Endothelial cell of umbilical vein (primary cell): ENCODE results near the gene GSTT4. TPM values are rescaled to one million over a fixed set of nuclear protein-coding genes. Genes with fewer than 3 reads are reported as not detected.

Experiments used
- BruUV-seq: library from RNA; stranded (reverse); fragments of 400-500 nt; replicated peaks from 2 replicates; lab custom pipeline; 2021; lab: Mats Ljungman, UMichigan
- CTCF ChIA-PET: fragments of 300-600, 350-600 bp; sonication (Branson Sonifier 250); formaldehyde crosslinking; loops from one replicate; lab custom pipeline; 2021; ENCODE audit warnings: antibody characterized with exemption, inconsistent platforms; lab: Charles Lee
- POLR2A ChIA-PET: fragments of 300-600, 350-600 bp; sonication (Branson Sonifier 250); formaldehyde crosslinking; loops from one replicate; lab custom pipeline; 2021; ENCODE audit warnings: antibody characterized with exemption, inconsistent platforms; lab: Charles Lee
- DNase-seq: peaks from one replicate; pipeline ENCODE4 v3.0.0-alpha.2; 2011; ENCODE audit warnings: low read depth, low spot score
- FAIRE-seq: peaks from 2 replicates; lab custom pipeline; 2011; peaks lifted over from hg19 to GRCh38; lab: Jason Lieb, UNC
- H2AFZ ChIP-seq: 2 replicates; pipeline ENCODE4 v1.6.0; 2012; ENCODE audit warnings: low read depth, low read length, control low read depth, inconsistent platforms
- H3K27ac ChIP-seq: 2 replicates; pipeline ENCODE4 v1.5.1; 2011; ENCODE audit warnings: low read depth, mild to moderate bottlenecking, control low read depth, low read length, moderate library complexity; ENCODE audit not compliant: insufficient read depth
- H3K27me3 ChIP-seq, 2 experiments: 2 replicates each; pipeline versions ENCODE4 v1.6.0 to v1.6.1; 2011; ENCODE audit warnings: low read length in 2 of 2, mixed read lengths in 1 of 2; ENCODE audit not compliant: control insufficient read depth in 2 of 2, insufficient read depth in 2 of 2
- H3K36me3 ChIP-seq, 2 experiments: 2 replicates in 1 of 2; 3 replicates in 1 of 2; pipeline ENCODE4 v1.5.1; 2011; ENCODE audit warnings: low read length in 2 of 2, mild to moderate bottlenecking in 1 of 2, moderate library complexity in 1 of 2; ENCODE audit not compliant: control insufficient read depth in 2 of 2, insufficient read depth in 2 of 2; ENCODE audit errors: extremely low read depth in 1 of 2
- H3K4me1 ChIP-seq: 3 replicates; pipeline ENCODE4 v1.5.1; 2011; ENCODE audit warnings: mild to moderate bottlenecking, low read length; ENCODE audit not compliant: control insufficient read depth, insufficient read depth; ENCODE audit errors: extremely low read depth
- H3K4me2 ChIP-seq: 2 replicates; pipeline ENCODE4 v1.6.1; 2011; ENCODE audit warnings: low read length, control low read depth, mixed read lengths; ENCODE audit not compliant: insufficient read depth
- H3K4me3 ChIP-seq, 3 experiments: fragments of 200-600 bp in 1 of 3; sonication (generic), shearing (Covaris generic) in 1 of 3; replicated peaks in 1 of 3; 2 replicates each; pipeline ENCODE4 v1.5.1; 2011 to 2016; ENCODE audit warnings: control low read depth in 3 of 3, low read length in 3 of 3, mild to moderate bottlenecking in 2 of 3, inconsistent platforms in 1 of 3, low read depth in 1 of 3, moderate library complexity in 1 of 3; ENCODE audit not compliant: insufficient read depth in 1 of 3
- H3K79me2 ChIP-seq: 2 replicates; pipeline ENCODE4 v1.6.0; 2012; ENCODE audit warnings: low read length, inconsistent platforms; ENCODE audit not compliant: control insufficient read depth, insufficient read depth
- H3K9ac ChIP-seq: replicated peaks from 2 replicates; pipeline ENCODE3; 2011; ENCODE audit warnings: low read length, control low read depth; ENCODE audit not compliant: insufficient read depth; ENCODE audit errors: extremely low read depth
- H3K9me1 ChIP-seq: replicated peaks from 3 replicates; pipeline ENCODE4 v1.6.0; 2011; ENCODE audit warnings: mild to moderate bottlenecking, low read length; ENCODE audit not compliant: control insufficient read depth, insufficient read depth; ENCODE audit errors: extremely low read depth
- H3K9me3 ChIP-seq: replicated peaks from 2 replicates; pipeline ENCODE4 v1.5.1; 2012; ENCODE audit warnings: low read length, inconsistent platforms; ENCODE audit not compliant: control insufficient read depth, insufficient read depth
- H4K20me1 ChIP-seq: replicated peaks from 2 replicates; pipeline ENCODE3; 2011; ENCODE audit warnings: mild to moderate bottlenecking, low read length; ENCODE audit not compliant: control insufficient read depth, insufficient read depth; ENCODE audit errors: extremely low read depth
- EZH2 ChIP-seq: IDR thresholded peaks from 2 replicates; pipeline ENCODE4 v1.6.1; 2012; ENCODE audit warnings: borderline replicate concordance, low read depth, mild to moderate bottlenecking, moderate library complexity, low read length, inconsistent platforms; ENCODE audit not compliant: severe bottlenecking
- FOS ChIP-seq: IDR thresholded peaks from 2 replicates; pipeline ENCODE4 v1.6.1; 2011; ENCODE audit warnings: mild to moderate bottlenecking, low read length, moderate library complexity, borderline replicate concordance; ENCODE audit not compliant: insufficient read depth
- GATA2 ChIP-seq: IDR thresholded peaks from 2 replicates; pipeline ENCODE4 v1.7.0; 2011; ENCODE audit warnings: low read depth, mild to moderate bottlenecking, moderate library complexity, mixed read lengths, low read length; ENCODE audit not compliant: insufficient read length, insufficient read depth
- JUN ChIP-seq: IDR thresholded peaks from 2 replicates; pipeline ENCODE4 v1.6.1; 2011; ENCODE audit warnings: borderline replicate concordance, low read depth; ENCODE audit not compliant: insufficient read length, insufficient read depth
- MYC ChIP-seq: IDR thresholded peaks from one replicate; pipeline ENCODE4 v1.6.1; 2011; ENCODE audit warnings: mild to moderate bottlenecking, low read depth, low read length
- POLR2A ChIP-seq: IDR thresholded peaks from 2 replicates; pipeline ENCODE4 v1.6.1; 2012; ENCODE audit warnings: low read depth, mild to moderate bottlenecking, control low read depth, low read length
- POLR2AphosphoS5 ChIP-seq: IDR thresholded peaks from 2 replicates; pipeline ENCODE4 v1.6.1; 2012; ENCODE audit warnings: low read depth, mild to moderate bottlenecking, control low read depth, low read length, moderate library complexity; ENCODE audit not compliant: insufficient read depth
- dilution Hi-C: fragments of 300-500 bp; cut with MboI; formaldehyde crosslinking; loops from one replicate; pipeline ENCODE4 v1.15.0; 2019; ENCODE audit warnings: low sequenced_read_pairs; ENCODE audit not compliant: extremely low pct_ligation_motif_present
- intact Hi-C: fragments of 100-400 bp; cut with micrococcal nuclease; formaldehyde crosslinking; loops from one replicate; pipeline ENCODE4 v1.10.0; 2022
- polyA plus RNA-seq, 4 experiments: library from polyadenylated mRNA; depleted of rRNA in 3 of 4; stranded (reverse) in 3 of 4; unstranded in 1 of 4; fragments of >200 nt; gene quantifications; 2 replicates each; pipeline versions ENCODE4 v1.2.1 to v1.2.3, GENCODE V29; 2011 to 2012; ENCODE audit warnings: missing spikeins in 1 of 4
- total RNA-seq: library from RNA; stranded (reverse); gene quantifications from 2 replicates; pipeline ENCODE4 v1.2.3, GENCODE V29; 2021
- TF ChIP-seq, protein P1 (sequence below), 2 donors: IDR thresholded peaks; 1 replicate in 1 of 2; 2 replicates in 1 of 2; pipeline ENCODE4 v1.5.1; 2011; ENCODE audit warnings: low read length in 2 of 2, mild to moderate bottlenecking in 2 of 2, moderate library complexity in 2 of 2, control low read depth in 1 of 2, inconsistent platforms in 1 of 2, low read depth in 1 of 2; ENCODE audit not compliant: insufficient read depth in 1 of 2; ENCODE audit errors: extremely low read depth in 1 of 2
- TF ChIP-seq, protein P2 (sequence below): IDR thresholded peaks from 2 replicates; pipeline ENCODE4 v1.6.1; 2011; ENCODE audit not compliant: insufficient read depth, insufficient read length

The GSTT4 gene
- total and polyA plus RNA-seq, 2 donors (not counting 3 experiments of a cell fraction or from before 2014, with no cell fraction given): not detected

DNA sequence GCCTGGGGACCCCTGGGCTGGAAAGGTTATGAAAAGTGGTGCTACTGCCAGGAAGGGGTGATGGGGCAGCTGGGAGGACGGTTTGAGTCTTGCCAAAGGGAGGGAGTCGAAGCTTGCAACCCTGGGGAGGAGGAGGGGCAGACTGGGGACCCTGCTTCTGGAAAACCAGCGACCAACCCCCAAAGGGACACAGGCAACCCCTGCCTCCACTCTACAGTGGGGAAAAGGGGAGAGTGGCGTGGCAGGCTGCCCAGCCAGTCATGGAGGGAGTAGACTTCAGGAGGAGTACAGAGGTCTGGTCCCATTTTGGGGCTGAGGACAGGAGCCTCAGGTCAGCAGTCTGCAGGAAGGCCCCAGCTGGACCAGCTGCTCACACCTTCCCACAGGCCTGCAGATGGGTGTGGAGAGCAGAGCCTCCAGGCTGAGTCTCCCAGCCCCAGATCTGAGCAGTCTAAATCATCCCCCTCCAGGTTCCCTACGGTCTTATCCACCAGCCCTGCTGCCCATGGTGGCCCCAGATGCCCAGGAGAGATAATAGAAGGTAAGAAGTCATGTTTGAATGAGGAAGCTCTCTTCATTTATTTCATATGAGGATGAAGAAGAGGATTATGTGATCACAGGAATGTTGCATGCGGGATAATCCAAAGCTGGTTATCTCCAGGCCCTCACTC is 34.3 kb downstream of the GSTT4 start:
- H2AFZ ChIP-seq: no peak overlapping the region

DNA sequence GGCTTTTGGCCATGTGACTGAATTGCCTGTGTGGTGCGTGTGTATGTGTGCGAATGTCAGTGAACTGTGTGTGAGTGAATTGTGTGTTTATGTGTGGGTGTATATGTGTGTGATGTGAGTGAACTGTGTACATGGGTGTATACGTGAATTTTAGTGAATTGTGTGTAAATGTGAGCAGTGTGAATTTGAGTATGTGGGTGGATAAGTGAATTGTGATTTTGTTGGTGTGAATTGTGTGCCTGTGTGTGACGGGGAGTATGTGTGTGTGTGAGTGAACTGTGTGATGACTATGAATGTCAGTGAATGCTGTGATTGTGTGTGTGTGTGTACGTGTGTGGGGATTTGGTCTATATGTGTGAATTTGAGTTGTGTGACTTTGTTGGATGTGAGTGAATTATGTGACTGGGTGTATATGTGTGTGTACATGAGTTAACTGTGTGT is 35.0 kb downstream of the GSTT4 start:
- Histone ChIP-seq H3K9me3 (no peaks in the 10 kb centered on the region), H3K9ac (no peak overlapping the region), H3K79me2 (peaks cover 13% of the 10 kb centered on the region), H3K27ac (no peak overlapping the region), H3K27me3 (no peaks in the 10 kb centered on the region), H2AFZ (no peak overlapping the region), H3K4me1 (no peaks in the 10 kb centered on the region), H3K9me1 (no peaks in the 10 kb centered on the region), H4K20me1 (no peaks in the 10 kb centered on the region), H3K4me2 (no peak overlapping the region), H3K36me3 (peaks cover 2 to 16% of the 10 kb centered on the region in 2 experiments), H3K4me3 (no peak overlapping the region)
- CTCF ChIA-PET: no interaction called here
- FAIRE-seq: no peak
- intact Hi-C loops (no loop called here), dilution Hi-C loops (no loop called here)
- DNase-seq: no peak
- POLR2A ChIA-PET: no interaction called here
- BruUV-seq: no TSS peak
- TF ChIP-seq JUN (no peak), GATA2 (no peak), FOS (no peak), EZH2 (no peak), POLR2AphosphoS5 (no peak), POLR2A (no peak), MYC (no peak)
- TF ChIP-seq, protein P1, sequence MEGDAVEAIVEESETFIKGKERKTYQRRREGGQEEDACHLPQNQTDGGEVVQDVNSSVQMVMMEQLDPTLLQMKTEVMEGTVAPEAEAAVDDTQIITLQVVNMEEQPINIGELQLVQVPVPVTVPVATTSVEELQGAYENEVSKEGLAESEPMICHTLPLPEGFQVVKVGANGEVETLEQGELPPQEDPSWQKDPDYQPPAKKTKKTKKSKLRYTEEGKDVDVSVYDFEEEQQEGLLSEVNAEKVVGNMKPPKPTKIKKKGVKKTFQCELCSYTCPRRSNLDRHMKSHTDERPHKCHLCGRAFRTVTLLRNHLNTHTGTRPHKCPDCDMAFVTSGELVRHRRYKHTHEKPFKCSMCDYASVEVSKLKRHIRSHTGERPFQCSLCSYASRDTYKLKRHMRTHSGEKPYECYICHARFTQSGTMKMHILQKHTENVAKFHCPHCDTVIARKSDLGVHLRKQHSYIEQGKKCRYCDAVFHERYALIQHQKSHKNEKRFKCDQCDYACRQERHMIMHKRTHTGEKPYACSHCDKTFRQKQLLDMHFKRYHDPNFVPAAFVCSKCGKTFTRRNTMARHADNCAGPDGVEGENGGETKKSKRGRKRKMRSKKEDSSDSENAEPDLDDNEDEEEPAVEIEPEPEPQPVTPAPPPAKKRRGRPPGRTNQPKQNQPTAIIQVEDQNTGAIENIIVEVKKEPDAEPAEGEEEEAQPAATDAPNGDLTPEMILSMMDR (IDR thresholded peaks at IDR 0.05; ENCODE audit: extremely low read depth in 1 of 2, insufficient read depth in 1 of 2, low read depth in 1 of 2, low read length in 2 of 2): no peak
- TF ChIP-seq, protein P2, sequence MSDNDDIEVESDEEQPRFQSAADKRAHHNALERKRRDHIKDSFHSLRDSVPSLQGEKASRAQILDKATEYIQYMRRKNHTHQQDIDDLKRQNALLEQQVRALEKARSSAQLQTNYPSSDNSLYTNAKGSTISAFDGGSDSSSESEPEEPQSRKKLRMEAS: no peak

More for the DNA sequence above, 34.3 kb downstream of the GSTT4 start:
- Histone ChIP-seq H3K4me3 (no peak overlapping the region), H3K9me1 (no peaks in the 10 kb centered on the region), H3K9me3 (no peaks in the 10 kb centered on the region), H4K20me1 (no peaks in the 10 kb centered on the region), H3K9ac (no peak overlapping the region), H3K79me2 (peaks cover 13% of the 10 kb centered on the region), H3K36me3 (peaks cover 2 to 16% of the 10 kb centered on the region in 2 experiments), H3K27me3 (no peaks in the 10 kb centered on the region), H3K4me1 (no peaks in the 10 kb centered on the region), H3K27ac (no peak overlapping the region), H3K4me2 (no peak overlapping the region)
- dilution Hi-C loops: no loop called here
- DNase-seq: no peak
- FAIRE-seq: no peak
- no TSS peak for BruUV-seq
- TF ChIP-seq MYC (no peak), JUN (no peak), POLR2A (no peak)
- intact Hi-C loops: no loop called here
- ChIA-PET CTCF (interaction anchor here (0.6 to 1.2 kb wide), 2 partner anchors 41 to 44 kb away, joined by 3 to 4 read pairs; no protein-coding TSS in a partner anchor), POLR2A (no interaction called here)
